PFSK-1 (cell line): ENCODE results near the gene TCF25.

Source experiments
- POLR2AphosphoS5 ChIP-seq: IDR thresholded peaks from 2 replicates; pipeline ENCODE4 v1.6.1; 2012; ENCODE audit warnings: low read depth, mild to moderate bottlenecking, control low read depth, low read length, moderate library complexity
- TAF1 ChIP-seq: IDR thresholded peaks from 2 replicates; pipeline ENCODE4 v1.6.1; 2012; ENCODE audit warnings: low read length, control low read depth, borderline replicate concordance; ENCODE audit not compliant: insufficient read depth

DNA sequence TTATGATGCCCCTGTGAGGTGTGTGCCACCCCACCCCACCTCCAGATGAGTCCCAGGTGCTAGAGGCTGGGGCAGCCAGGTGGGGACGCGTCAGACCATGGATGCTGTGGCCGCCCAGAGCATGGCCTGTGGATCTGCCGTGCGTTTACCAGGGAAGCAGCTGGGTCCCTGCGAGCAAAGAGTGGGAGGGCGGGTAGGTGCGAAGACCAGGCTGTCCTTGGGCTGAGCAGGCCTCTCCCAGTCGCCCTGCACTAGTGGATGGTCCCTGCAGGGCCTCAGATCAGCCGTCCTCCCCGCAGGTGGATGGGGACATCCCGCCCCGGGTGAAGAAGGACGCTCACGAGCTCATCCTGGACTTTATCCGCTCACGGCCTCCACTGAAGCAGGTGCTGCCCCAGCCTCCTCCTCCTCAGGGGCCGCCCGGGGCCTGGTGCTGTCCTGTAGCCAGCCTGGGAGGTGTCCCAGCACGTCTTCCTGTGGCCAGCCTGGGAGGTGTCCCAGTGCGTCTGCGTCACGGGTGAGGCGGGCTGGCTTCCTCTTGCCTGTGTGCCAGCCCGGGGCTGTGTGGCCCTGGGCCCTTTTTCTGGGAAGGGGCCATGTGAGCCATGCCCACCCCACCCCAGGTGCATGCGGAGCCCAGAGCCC lies 18.0 kb upstream of the TCF25 start:
- TF ChIP-seq POLR2AphosphoS5 (no peak), TAF1 (no peak)
